Heart left ventricle (tissue), 16 donors: ENCODE measurements around the gene IRS2. TPM values are rescaled to one million over a fixed set of nuclear protein-coding genes. Genes with fewer than 3 reads are reported as not detected.

Experiments used
- ATAC-seq, 4 donors: fragments of 200-7000 bp; cut with Tn5 transposase; one replicate each; pipeline ENCODE4 v1.9.1; 2020 to 2022; ENCODE audit warnings: moderate library complexity in 4 of 4, mild to moderate bottlenecking in 3 of 4, moderate number of reproducible peaks in 1 of 4
- DNase-seq, 5 donors: peaks; one replicate each; pipeline ENCODE4 v3.0.0-alpha.2; 2020
- H3K27ac ChIP-seq, 12 donors: fragments of 200-600 bp; sonication (generic) in 4 of 12; one replicate each; pipeline versions ENCODE4 v1.5.0 to v1.8.0; 2016 to 2022; ENCODE audit warnings: mild to moderate bottlenecking in 2 of 12
- H3K27me3 ChIP-seq, 9 donors: fragments of 200-600 bp; sonication (generic) in 2 of 9; one replicate each; pipeline versions ENCODE4 v1.5.1 to v1.8.0; 2016 to 2022; ENCODE audit warnings: mild to moderate bottlenecking in 3 of 9
- H3K36me3 ChIP-seq, 9 donors: fragments of 200-600 bp; sonication (generic) in 2 of 9; one replicate each; pipeline versions ENCODE4 v1.5.0 to v1.8.0; 2018 to 2022; ENCODE audit warnings: mild to moderate bottlenecking in 2 of 9
- H3K4me1 ChIP-seq, 12 donors: fragments of 200-600 bp; sonication (generic) in 4 of 12; one replicate each; pipeline versions ENCODE4 v1.5.0 to v1.8.0; 2016 to 2022; ENCODE audit warnings: mild to moderate bottlenecking in 3 of 12
- H3K4me3 ChIP-seq, 12 donors: fragments of 200-600 bp; sonication (generic) in 4 of 12; one replicate each; pipeline versions ENCODE4 v1.5.0 to v1.8.0; 2017 to 2022; ENCODE audit warnings: mild to moderate bottlenecking in 9 of 12, moderate library complexity in 4 of 12
- H3K9me3 ChIP-seq, 12 donors: fragments of 200-600 bp; sonication (generic) in 4 of 12; one replicate each; pipeline versions ENCODE4 v1.5.0 to v1.8.0; 2016 to 2022; ENCODE audit warnings: mild to moderate bottlenecking in 1 of 12
- CTCF ChIP-seq, 12 donors: fragments of 200-600 bp; sonication (generic) in 4 of 12; IDR thresholded peaks; one replicate each; pipeline versions ENCODE4 v1.5.0 to v1.8.0; 2018 to 2022; ENCODE audit warnings: antibody characterized with exemption in 12 of 12, mild to moderate bottlenecking in 5 of 12
- POLR2A ChIP-seq, 2 donors: fragments of 450-650 bp; IDR thresholded peaks; one replicate each; pipeline ENCODE4 v1.6.1; 2017; ENCODE audit warnings: antibody characterized with exemption in 2 of 2, mild to moderate bottlenecking in 2 of 2, moderate library complexity in 2 of 2
- WGBS, 4 donors: extraction: QIAGEN DNeasy Blood & Tissue Kit in 2 of 4; methylation state at CpG; one replicate each; pipeline versions ENCODE4 v1.1.5 to v1.1.7; 2013 to 2018; 5-methylcytosine and 5-hydroxymethylcytosine counted together
- intact Hi-C, 10 donors: fragments of 100-400 bp; cut with DNase I; formaldehyde crosslinking; loops; one replicate each; pipeline versions ENCODE4 v1.11.1 to v1.14.2; 2022
- polyA plus RNA-seq, 2 donors: library from polyadenylated mRNA; stranded (reverse); fragments of 200-250 nt; gene quantifications; one replicate each; pipeline ENCODE4 v1.2.3, GENCODE V29; 2013
- total RNA-seq, 9 donors: library from RNA; depleted of rRNA in 2 of 9; stranded (reverse); fragments of >200 nt in 2 of 9; fragmentation: NEBNext Ultra II Directional in 3 of 9; extraction: Animal tissue kit (Norgen Biotek cat#: 25700) in 3 of 9; gene quantifications; one replicate each; pipeline versions ENCODE4 v1.1.0 to v1.2.4, GENCODE V29; 2016 to 2023
- donor health status: ischemic (EF 13 %, LVEDD 7.1; RV severe dilation, severe dysfunction).
- donor health status: healthy with polysubstance abuse.
- donor health status: DM: no; HTN: yes; CAD: no.
- donor health status: DM: no; HTN: no; CAD: no.
- donor health status: ischemic (EF 25% LVEDD 6.9; RV normal size, moderate dysfunction).
- donor health status: ischemic (EF 25% LVEDD 5.7; RV mildly dilated, moderate dysfunction).
- donor health status: healthy.
- donor health status: DM: yes; HTN: yes; CAD: no.
- donor health status: ischemic (EF 35%, LVEDD 5.7; RV mildly dilated, moderate dysfunction).
- donor health status: nonischemic (EF 11% LVEDD 7.7; RV severe dilation, severe dysfunction).
- donor health status: DM: yes; HTN: yes; CAD: no.
- donor health status: PGD.
- donor health status: ischemic (EF 29% LVEDD 5.4; RV normal size, mild dysfunction).
- donor health status: nonischemic (EF 23%, LVEDD 6.1; RV moderate dilation, normal function).

IRS2 gene
- total and polyA plus RNA-seq, 11 donors, result 3.4 to 54.9 (median 14.4) TPM

GRCh38 chr13:109751477-109751876, 34.9 kb downstream of the IRS2 start:
- Histone ChIP-seq H3K4me3 (no peak overlapping the region), H3K27ac (no peak overlapping the region), H3K27me3 (no peaks in the 10 kb centered on the region), H3K4me1 (peaks cover 0 to 6% (median 1%) of the 10 kb centered on the region in 12 donors), H3K9me3 (no peaks in the 10 kb centered on the region), H3K36me3 (peaks cover 0 to 39% (median 24%) of the 10 kb centered on the region in 9 donors)
- no peak for DNase-seq
- ATAC-seq, result no peak
- TF ChIP-seq POLR2A (IDR thresholded peaks at IDR 0.05), result no peak
- TF ChIP-seq CTCF (IDR thresholded peaks at IDR 0.05), result no peak
- 79 to 89% (median 86%) methylated on average over 4 of the region's 4 CpGs for WGBS, 4 donors
- intact Hi-C loops, result no loop called here

- no peak for DNase-seq
- H3K27me3 ChIP-seq, result no peaks in the 10 kb centered on the region
- no peak overlapping the region for H3K4me3 ChIP-seq
- no peak for ATAC-seq
- H3K36me3 ChIP-seq, result peaks cover 0 to 30% (median 16%) of the 10 kb centered on the region in 9 donors
- no peaks in the 10 kb centered on the region for H3K4me1 ChIP-seq
- intact Hi-C loops, result no loop called here
- no peaks in the 10 kb centered on the region for H3K9me3 ChIP-seq
- H3K27ac ChIP-seq, result no peak overlapping the region
- TF ChIP-seq POLR2A (IDR thresholded peaks at IDR 0.05) (no peak), CTCF (IDR thresholded peaks at IDR 0.05) (no peak)
- 82 to 97% (median 89%) methylated on average over 4 of the region's 4 CpGs for WGBS, 4 donors
Observed at GRCh38 chr13:109750221-109750775, 36.1 kb downstream of the IRS2 start.

- ATAC-seq, result no peak
- Histone ChIP-seq H3K27ac (no peak overlapping the region), H3K9me3 (no peaks in the 10 kb centered on the region), H3K4me3 (no peak overlapping the region), H3K27me3 (peaks cover 0 to 7% (median 0%) of the 10 kb centered on the region in 9 donors), H3K4me1 (peaks cover 0 to 8% (median 5%) of the 10 kb centered on the region in 12 donors), H3K36me3 (peaks cover 0 to 22% (median 10%) of the 10 kb centered on the region in 9 donors)
- TF ChIP-seq CTCF (IDR thresholded peaks at IDR 0.05) (no peak), POLR2A (IDR thresholded peaks at IDR 0.05) (no peak)
- DNase-seq, result no peak
- intact Hi-C loops, result no loop called here
- WGBS, 4 donors, result 73 to 87% (median 83%) methylated on average over 5 of the region's 5 CpGs
Observed at GRCh38 chr13:109749365-109749764, 37.0 kb downstream of the IRS2 start.

GRCh38 chr13:109748677-109749076, 37.7 kb downstream of the IRS2 start:
- no peaks in the 10 kb centered on the region for H3K9me3 ChIP-seq
- H3K4me3 ChIP-seq, result no peak overlapping the region
- H3K27me3 ChIP-seq, result peaks cover 0 to 14% (median 0%) of the 10 kb centered on the region in 9 donors
- DNase-seq (no peak), ATAC-seq (no peak)
- TF ChIP-seq POLR2A (IDR thresholded peaks at IDR 0.05), result no peak
- TF ChIP-seq CTCF (IDR thresholded peaks at IDR 0.05), result no peak
- H3K27ac ChIP-seq, result no peak overlapping the region
- intact Hi-C loops, result no loop called here
- WGBS, 4 donors, result 46 to 73% (median 67%) methylated on average over 2 of the region's 2 CpGs
- peaks cover 0 to 14% (median 8%) of the 10 kb centered on the region in 12 donors for H3K4me1 ChIP-seq
- H3K36me3 ChIP-seq, result peaks cover 0 to 15% (median 8%) of the 10 kb centered on the region in 9 donors
